ENCODE data around the gene C5orf63. TPM values are rescaled to one million over a fixed set of nuclear protein-coding genes. Genes with fewer than 3 reads are reported as not detected.

C5orf63 gene
- total RNA-seq, 2 experiments from 2014 or later = 4.2 TPM; not detected in 1

- no peak overlapping the region for H3K4me2 ChIP-seq (ENCODE audit: low read length)
- no TSS peak for BruUV-seq (replicated peaks)
- no peak for TF ChIP-seq CTCF (conservative IDR thresholded peaks at IDR 0.05; ENCODE audit: low read length)
- TF ChIP-seq EZH2phosphoT487 (IDR thresholded peaks at IDR 0.05; ENCODE audit: borderline replicate concordance, low read depth, low read length) = no peak
- H3K9me2 ChIP-seq (ENCODE audit: insufficient read depth, low read length) = no peaks in the 10 kb centered on the region
- H3K4me1 ChIP-seq (ENCODE audit: insufficient read depth, low read length, poor library complexity, severe bottlenecking) = peaks cover 13% of the 10 kb centered on the region
- H3K36me3 ChIP-seq (ENCODE audit: insufficient read depth, low read length) = no peaks in the 10 kb centered on the region
- ChIA-PET POLR2A (interaction anchor here (0.7 to 1.5 kb wide), 5 partner anchors 11 to 381 kb away, joined by 3 to 4 read pairs (median 3); no protein-coding TSS in a partner anchor), CTCF (ENCODE audit: unreplicated experiment) (no interaction called here)
- DNase-seq (ENCODE audit: low spot score) = no peak
- intact Hi-C loops (cut with micrococcal nuclease; ENCODE audit: unreplicated experiment) = no loop called here
- H3K9me3 ChIP-seq (ENCODE audit: low read length) = no peaks in the 10 kb centered on the region
- H3K27ac ChIP-seq (ENCODE audit: low read depth, low read length, poor library complexity, severe bottlenecking) = no peak overlapping the region
- no peak overlapping the region for H3K4me3 ChIP-seq (ENCODE audit: low read depth, low read length, poor library complexity, severe bottlenecking)
- H2AFZ ChIP-seq (ENCODE audit: low read length) = no peak overlapping the region
- no peaks in the 10 kb centered on the region for H4K20me1 ChIP-seq (ENCODE audit: insufficient read depth, low read length)
- no peaks in the 10 kb centered on the region for H3K79me2 ChIP-seq (ENCODE audit: insufficient read depth, low read depth, low read length)
Observed at GRCh38 chr5:127004721-127005120, 68.6 kb downstream of the C5orf63 start.

- no peaks in the 10 kb centered on the region for H3K9me2 ChIP-seq (ENCODE audit: insufficient read depth, low read length)
- H2AFZ ChIP-seq (ENCODE audit: low read length) = no peak overlapping the region
- intact Hi-C loops (cut with micrococcal nuclease; ENCODE audit: unreplicated experiment) = no loop called here
- ChIA-PET POLR2A (interaction anchor here (0.7 to 1.5 kb wide), 4 partner anchors 11 to 382 kb away, joined by 3 to 4 read pairs (median 4); no protein-coding TSS in a partner anchor), CTCF (ENCODE audit: unreplicated experiment) (no interaction called here)
- no peaks in the 10 kb centered on the region for H4K20me1 ChIP-seq (ENCODE audit: insufficient read depth, low read length)
- BruUV-seq (replicated peaks) = no TSS peak
- H3K9me3 ChIP-seq (ENCODE audit: low read length) = no peaks in the 10 kb centered on the region
- no peak for TF ChIP-seq EZH2phosphoT487 (IDR thresholded peaks at IDR 0.05; ENCODE audit: borderline replicate concordance, low read depth, low read length)
- TF ChIP-seq CTCF (conservative IDR thresholded peaks at IDR 0.05; ENCODE audit: low read length) = no peak
- no peaks in the 10 kb centered on the region for H3K79me2 ChIP-seq (ENCODE audit: insufficient read depth, low read depth, low read length)
- no peaks in the 10 kb centered on the region for H3K36me3 ChIP-seq (ENCODE audit: insufficient read depth, low read length)
- no peak overlapping the region for H3K27ac ChIP-seq (ENCODE audit: low read depth, low read length, poor library complexity, severe bottlenecking)
- H3K4me2 ChIP-seq (ENCODE audit: low read length) = no peak overlapping the region
- H3K4me1 ChIP-seq (ENCODE audit: insufficient read depth, low read length, poor library complexity, severe bottlenecking) = peaks cover 13% of the 10 kb centered on the region
- no peak for DNase-seq (ENCODE audit: low spot score)
- H3K4me3 ChIP-seq (ENCODE audit: low read depth, low read length, poor library complexity, severe bottlenecking) = no peak overlapping the region
Observed at GRCh38 chr5:127003798-127004495, 69.4 kb downstream of the C5orf63 start.

- ChIA-PET CTCF (ENCODE audit: unreplicated experiment) (no interaction called here), POLR2A (no interaction called here)
- Histone ChIP-seq H3K9me3 (ENCODE audit: low read length) (no peaks in the 10 kb centered on the region), H3K27ac (ENCODE audit: low read depth, low read length, poor library complexity, severe bottlenecking) (no peak overlapping the region), H3K9me2 (ENCODE audit: insufficient read depth, low read length) (no peaks in the 10 kb centered on the region), H3K4me1 (ENCODE audit: insufficient read depth, low read length, poor library complexity, severe bottlenecking) (peaks cover 28% of the 10 kb centered on the region), H3K4me3 (ENCODE audit: low read depth, low read length, poor library complexity, severe bottlenecking) (no peak overlapping the region), H2AFZ (ENCODE audit: low read length) (no peak overlapping the region), H3K79me2 (ENCODE audit: insufficient read depth, low read depth, low read length) (no peaks in the 10 kb centered on the region; the same call in 1 of the 2 replicates), H3K4me2 (ENCODE audit: low read length) (no peak overlapping the region), H4K20me1 (ENCODE audit: insufficient read depth, low read length) (no peaks in the 10 kb centered on the region), H3K36me3 (ENCODE audit: insufficient read depth, low read length) (no peaks in the 10 kb centered on the region)
- no peak for DNase-seq (ENCODE audit: low spot score)
- TF ChIP-seq CTCF (conservative IDR thresholded peaks at IDR 0.05; ENCODE audit: low read length) (no peak), EZH2phosphoT487 (IDR thresholded peaks at IDR 0.05; ENCODE audit: borderline replicate concordance, low read depth, low read length) (no peak)
- intact Hi-C loops (cut with micrococcal nuclease; ENCODE audit: unreplicated experiment) = no loop called here
- no TSS peak for BruUV-seq (replicated peaks)
Observed at GRCh38 chr5:127002390-127002789, 70.9 kb downstream of the C5orf63 start.
